PC-3 (cell line): ENCODE measurements around the gene VSTM2B. TPM values are rescaled to one million over a fixed set of nuclear protein-coding genes. Genes with fewer than 3 reads are reported as not detected.

Experiments used
- ATAC-seq: fragments of 200-7000 bp; cut with Tn5 transposase; 2 replicates; pipeline ENCODE4 v1.9.1; 2020; ENCODE audit warnings: mild to moderate bottlenecking, moderate library complexity
- BruUV-seq: library from RNA; stranded (reverse); fragments of 400-500 nt; replicated peaks from 2 replicates; lab custom pipeline; 2021; lab: Mats Ljungman, UMichigan
- CTCF ChIA-PET: fragments of 300-600 bp; sonication (Branson Sonifier 250); formaldehyde crosslinking; loops from one replicate; lab custom pipeline; 2022; ENCODE audit warnings: antibody characterized with exemption; lab: Charles Lee
- POLR2A ChIA-PET: fragments of 300-600 bp; sonication (Branson Sonifier 250); formaldehyde crosslinking; loops from one replicate; lab custom pipeline; 2022; ENCODE audit warnings: antibody characterized with exemption; ENCODE audit not compliant: unreplicated experiment; lab: Charles Lee
- DNase-seq: peaks from one replicate; pipeline ENCODE4 v3.0.0-alpha.2; 2015
- H2AFZ ChIP-seq: fragments of 300-600 bp; sonication (generic); 2 replicates; pipeline ENCODE4 v1.6.0; 2016; ENCODE audit warnings: antibody characterized with exemption, low read length
- H3F3A ChIP-seq: fragments of 300-600 bp; sonication (generic); one replicate; pipeline ENCODE4 v1.6.0; 2017; ENCODE audit warnings: antibody characterized with exemption, low read length, control low read depth, mild to moderate bottlenecking; ENCODE audit not compliant: unreplicated experiment
- H3K27ac ChIP-seq: fragments of 300-600 bp; sonication (generic); 2 replicates; pipeline ENCODE4 v1.5.1; 2016; ENCODE audit warnings: mild to moderate bottlenecking, low read length
- H3K27me3 ChIP-seq: fragments of 300-600 bp; sonication (generic); 2 replicates; pipeline ENCODE4 v1.6.1; 2016; ENCODE audit warnings: low read length, mixed read lengths
- H3K36me3 ChIP-seq: fragments of 300-600 bp; sonication (generic); 2 replicates; pipeline ENCODE4 v1.6.1; 2016; ENCODE audit warnings: low read depth, mixed run types, low read length, mixed read lengths
- H3K4me1 ChIP-seq: fragments of 300-600 bp; sonication (generic); 2 replicates; pipeline ENCODE4 v1.5.1; 2016; ENCODE audit warnings: low read length; ENCODE audit not compliant: insufficient read depth
- H3K4me2 ChIP-seq: fragments of 300-600 bp; sonication (generic); 2 replicates; pipeline ENCODE4 v1.6.0; 2016; ENCODE audit warnings: low read length
- H3K4me3 ChIP-seq: fragments of 300-600 bp; sonication (generic); 2 replicates; pipeline ENCODE4 v1.5.1; 2016; ENCODE audit warnings: mild to moderate bottlenecking, low read length, mixed read lengths
- H3K79me2 ChIP-seq: fragments of 300-600 bp; sonication (generic); 2 replicates; pipeline ENCODE4 v1.6.1; 2017; ENCODE audit warnings: low read length, mixed read lengths
- H3K9ac ChIP-seq: fragments of 300-600 bp; sonication (generic); 2 replicates; pipeline ENCODE4 v1.6.0; 2016; ENCODE audit warnings: mild to moderate bottlenecking, low read length
- H3K9me2 ChIP-seq: fragments of 300-600 bp; sonication (generic); replicated peaks from 2 replicates; pipeline ENCODE4 v1.6.1; 2016; ENCODE audit warnings: mixed run types, low read length, mixed read lengths
- H3K9me3 ChIP-seq: fragments of 300-600 bp; sonication (generic); 2 replicates; pipeline ENCODE4 v1.6.1; 2016; ENCODE audit warnings: low read length, mixed read lengths
- H4K20me1 ChIP-seq: fragments of 300-600 bp; sonication (generic); 2 replicates; pipeline ENCODE4 v1.6.1; 2016; ENCODE audit warnings: low read length, mixed read lengths
- EZH2 ChIP-seq: fragments of 300-600 bp; sonication (generic); IDR thresholded peaks from one replicate; pipeline ENCODE4 v1.6.1; 2017; ENCODE audit warnings: antibody characterized with exemption, mild to moderate bottlenecking, low read length; ENCODE audit not compliant: unreplicated experiment
- EZH2phosphoT487 ChIP-seq: fragments of 300-600 bp; sonication (generic); IDR thresholded peaks from 2 replicates; pipeline ENCODE4 v1.6.1; 2018; ENCODE audit warnings: mild to moderate bottlenecking, antibody characterized with exemption, low read length, borderline replicate concordance
- intact Hi-C: fragments of 100-400 bp; cut with micrococcal nuclease; formaldehyde crosslinking; loops from 2 replicates; pipeline ENCODE4 v1.9.0; 2023
- total RNA-seq: library from RNA; depleted of rRNA; stranded (reverse); fragments of >200 nt; gene quantifications from 2 replicates; pipeline ENCODE4 v1.2.3, GENCODE V29; 2014
- TF ChIP-seq, protein P1 (sequence below): fragments of 300-600 bp; sonication (generic); conservative IDR thresholded peaks from 2 replicates; pipeline ENCODE4 v1.5.1; 2017; ENCODE audit warnings: antibody characterized with exemption, low read depth, mild to moderate bottlenecking, low read length

The VSTM2B gene
- total RNA-seq, 1 experiment from 2014 or later, result not detected

DNA sequence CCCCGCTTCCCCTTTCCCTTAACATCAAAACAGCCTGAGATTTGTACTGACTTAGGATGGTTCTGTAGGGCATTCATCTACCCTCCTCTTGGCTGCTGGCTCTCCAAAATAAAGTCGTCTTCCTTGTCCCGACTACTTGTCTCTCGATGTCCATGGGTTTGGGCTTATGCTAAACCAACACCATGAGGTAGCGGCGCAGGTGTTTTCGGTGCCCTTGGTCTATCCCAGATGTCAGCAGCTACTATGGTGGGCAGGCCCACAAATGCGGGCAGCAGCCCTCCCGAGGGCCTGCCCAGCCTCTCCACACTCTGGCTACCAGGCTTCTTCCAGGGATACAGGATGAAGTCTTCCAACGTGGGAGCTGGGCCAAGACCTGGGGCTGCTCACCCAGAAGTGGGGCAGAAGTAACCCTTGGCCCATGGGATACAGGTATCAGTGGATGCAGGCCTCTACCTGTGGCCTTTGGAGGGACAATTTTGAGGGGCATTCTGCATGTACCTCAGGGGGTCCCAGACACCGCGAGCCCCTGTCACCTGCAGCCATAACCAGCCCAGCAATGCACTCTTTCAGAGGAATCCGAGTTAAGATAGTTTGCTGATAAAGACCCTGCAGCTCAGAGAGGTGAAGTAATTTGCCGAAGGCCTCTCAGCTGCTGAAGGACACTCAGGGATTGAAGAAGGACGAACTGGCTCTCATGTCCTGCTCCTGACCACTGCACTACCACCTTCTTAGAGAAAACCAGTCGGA lies 47.8 kb upstream of the VSTM2B start:
- Histone ChIP-seq H4K20me1 (no peaks in the 10 kb centered on the region), H3K9me2 (no peaks in the 10 kb centered on the region), H3K9ac (no peak overlapping the region), H3K27me3 (no peaks in the 10 kb centered on the region; the same call in 1 of the 2 replicates), H3K36me3 (no peaks in the 10 kb centered on the region), H3K79me2 (no peaks in the 10 kb centered on the region), H3K4me3 (no peak overlapping the region), H2AFZ (no peak overlapping the region), H3F3A (no peaks in the 10 kb centered on the region), H3K4me1 (no peaks in the 10 kb centered on the region), H3K27ac (no peak overlapping the region), H3K9me3 (no peaks in the 10 kb centered on the region), H3K4me2 (no peak overlapping the region)
- TF ChIP-seq, protein P1, sequence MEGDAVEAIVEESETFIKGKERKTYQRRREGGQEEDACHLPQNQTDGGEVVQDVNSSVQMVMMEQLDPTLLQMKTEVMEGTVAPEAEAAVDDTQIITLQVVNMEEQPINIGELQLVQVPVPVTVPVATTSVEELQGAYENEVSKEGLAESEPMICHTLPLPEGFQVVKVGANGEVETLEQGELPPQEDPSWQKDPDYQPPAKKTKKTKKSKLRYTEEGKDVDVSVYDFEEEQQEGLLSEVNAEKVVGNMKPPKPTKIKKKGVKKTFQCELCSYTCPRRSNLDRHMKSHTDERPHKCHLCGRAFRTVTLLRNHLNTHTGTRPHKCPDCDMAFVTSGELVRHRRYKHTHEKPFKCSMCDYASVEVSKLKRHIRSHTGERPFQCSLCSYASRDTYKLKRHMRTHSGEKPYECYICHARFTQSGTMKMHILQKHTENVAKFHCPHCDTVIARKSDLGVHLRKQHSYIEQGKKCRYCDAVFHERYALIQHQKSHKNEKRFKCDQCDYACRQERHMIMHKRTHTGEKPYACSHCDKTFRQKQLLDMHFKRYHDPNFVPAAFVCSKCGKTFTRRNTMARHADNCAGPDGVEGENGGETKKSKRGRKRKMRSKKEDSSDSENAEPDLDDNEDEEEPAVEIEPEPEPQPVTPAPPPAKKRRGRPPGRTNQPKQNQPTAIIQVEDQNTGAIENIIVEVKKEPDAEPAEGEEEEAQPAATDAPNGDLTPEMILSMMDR, result no peak
- no peak for TF ChIP-seq EZH2
- no peak for TF ChIP-seq EZH2phosphoT487
- BruUV-seq, result no TSS peak
- CTCF ChIA-PET, result interaction anchor here (1.0 kb wide), 1 partner anchor 10 kb away, joined by 5 read pairs; no protein-coding TSS in a partner anchor
- POLR2A ChIA-PET, result no interaction called here
- intact Hi-C loops, result no loop called here
- ATAC-seq (no peak), DNase-seq (no peak)

DNA sequence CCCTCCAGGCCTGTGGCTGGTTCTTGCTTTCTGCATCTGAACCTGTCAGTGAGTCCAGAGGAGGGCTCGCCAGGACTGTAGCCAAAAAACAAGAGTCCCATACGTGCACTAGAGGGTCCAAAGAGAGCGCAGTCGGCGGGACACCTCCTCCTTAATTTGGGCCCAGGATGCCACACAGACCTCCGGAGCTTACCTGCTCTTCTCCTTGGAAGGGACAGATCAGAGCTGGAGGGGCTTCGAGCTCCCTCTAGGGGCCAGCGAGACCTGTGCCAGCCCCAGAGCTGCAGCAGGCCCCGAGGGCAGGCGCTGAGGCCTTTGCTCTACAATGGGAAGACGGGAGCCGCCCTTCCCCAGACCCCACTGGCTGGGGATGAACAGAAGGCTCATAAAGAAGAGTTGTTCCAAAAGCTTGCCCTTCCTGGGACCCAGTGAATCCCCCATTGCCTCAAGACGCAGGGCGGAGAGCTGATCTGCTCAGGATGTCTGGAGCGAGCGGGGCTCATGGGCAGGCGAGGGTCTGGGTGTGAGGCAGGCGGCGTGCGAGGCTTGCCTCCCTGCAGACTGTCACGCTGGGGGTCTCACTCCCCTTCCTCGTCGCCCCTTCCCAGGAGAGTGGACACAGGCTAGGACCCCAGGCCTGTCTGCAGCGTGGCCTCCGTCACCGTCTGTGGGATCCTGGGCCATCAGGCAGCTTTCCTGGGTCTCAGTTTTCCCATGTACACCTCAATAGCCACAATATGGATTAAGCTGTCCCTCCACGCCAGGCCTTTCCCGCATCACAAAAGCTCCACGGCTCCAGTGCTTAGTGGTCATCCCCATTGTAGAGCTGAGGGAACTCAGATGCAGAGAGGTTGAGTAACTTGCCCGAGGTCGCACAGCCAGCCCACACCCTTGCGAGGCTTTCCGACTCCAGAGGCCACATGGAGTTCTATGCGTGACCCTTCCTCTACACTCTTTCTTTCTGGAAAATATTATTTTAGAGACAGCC lies 46.9 kb upstream of the VSTM2B start:
- CTCF ChIA-PET, result interaction anchor here (1.0 kb wide), 1 partner anchor 11 kb away, joined by 5 read pairs; no protein-coding TSS in a partner anchor
- no peaks in the 10 kb centered on the region for H3K9me3 ChIP-seq
- no peak for ATAC-seq

More for the DNA sequence above, 46.9 kb upstream of the VSTM2B start:
- Histone ChIP-seq H3K79me2 (no peaks in the 10 kb centered on the region), H3K9me2 (no peaks in the 10 kb centered on the region), H3K4me3 (no peak overlapping the region), H3F3A (no peaks in the 10 kb centered on the region), H3K27ac (no peak overlapping the region), H3K9ac (no peak overlapping the region), H3K4me2 (no peak overlapping the region), H3K36me3 (no peaks in the 10 kb centered on the region), H4K20me1 (no peaks in the 10 kb centered on the region), H3K27me3 (no peaks in the 10 kb centered on the region; the same call in 1 of the 2 replicates), H3K4me1 (no peaks in the 10 kb centered on the region), H2AFZ (no peak overlapping the region)
- TF ChIP-seq, protein P1, result peak; percentile 35
- TF ChIP-seq EZH2, result no peak
- POLR2A ChIA-PET, result no interaction called here
- DNase-seq, result no peak
- BruUV-seq, result no TSS peak
- intact Hi-C loops, result no loop called here
